ENCODE results near the gene TERC.
"Not testable (repeated sequence)": the region's sequence is repeated elsewhere in the genome, so short reads cannot be mapped to it uniquely, and the experiment has no call there.

Gene TERC

GRCh38 chr3:169771497-169772304 is 6.8 kb upstream of the TERC start:
- DNase-seq, result peak; percentile 83

GRCh38 chr3:169769287-169770181 is 4.7 kb upstream of the TERC start, which contains the start of gene ACTRT3:
ACTRT3 (minus strand) TSS chr3:169769561; CDS start chr3:169769520, 41 bp downstream.
- no peak for DNase-seq

DNA sequence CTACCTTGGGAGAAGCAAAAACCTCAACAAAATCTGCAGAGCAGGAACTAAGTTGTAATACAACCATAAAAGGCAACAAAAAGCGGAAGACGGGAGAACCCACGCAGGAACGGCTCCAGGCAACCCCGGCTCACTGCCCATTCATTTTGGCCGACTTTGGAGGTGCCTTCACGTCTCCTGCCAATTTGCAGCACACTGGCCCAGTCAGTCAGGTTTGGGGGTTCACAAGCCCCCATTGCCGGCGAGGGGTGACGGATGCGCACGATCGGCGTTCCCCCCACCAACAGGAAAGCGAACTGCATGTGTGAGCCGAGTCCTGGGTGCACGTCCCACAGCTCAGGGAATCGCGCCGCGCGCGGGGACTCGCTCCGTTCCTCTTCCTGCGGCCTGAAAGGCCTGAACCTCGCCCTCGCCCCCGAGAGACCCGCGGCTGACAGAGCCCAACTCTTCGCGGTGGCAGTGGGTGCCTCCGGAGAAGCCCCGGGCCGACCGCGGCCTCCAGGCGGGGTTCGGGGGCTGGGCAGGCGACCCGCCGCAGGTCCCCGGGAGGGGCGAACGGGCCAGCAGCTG is 463 bp downstream of the TERC start:
- peak; percentile 24 for DNase-seq

- DNase-seq, result no peak
Measured at GRCh38 chr3:169760479-169760878, 4.4 kb downstream of the TERC start.

GRCh38 chr3:169759256-169759655 is 5.6 kb downstream of the TERC start:
- no peak for DNase-seq

GRCh38 chr3:169758359-169758994 is 6.4 kb downstream of the TERC start:
- no peak for DNase-seq

GRCh38 chr3:169755488-169755887 is 9.4 kb downstream of the TERC start:
- no peak for DNase-seq

GRCh38 chr3:169754711-169755110 is 10.1 kb downstream of the TERC start:
- DNase-seq, result no peak

DNA sequence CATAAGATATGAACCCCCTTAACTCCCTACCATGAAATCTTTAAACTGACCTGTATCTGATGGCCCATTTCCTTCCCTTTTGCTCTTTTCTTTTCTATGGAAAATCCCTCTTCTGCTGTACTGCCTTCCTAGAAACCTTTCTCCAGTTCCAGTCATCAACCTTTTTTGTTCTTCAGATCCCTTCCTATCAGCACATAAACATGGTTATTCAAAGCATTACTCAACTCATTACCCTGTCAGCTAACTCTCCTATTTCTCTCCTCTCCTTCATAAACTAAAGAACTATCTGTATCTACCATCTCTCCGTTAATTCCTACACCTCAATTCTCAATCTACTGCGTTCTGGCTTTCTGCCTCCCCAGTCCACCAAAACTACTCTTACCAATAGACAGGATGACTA is 13.0 kb downstream of the TERC start:
- no peak for DNase-seq

DNA sequence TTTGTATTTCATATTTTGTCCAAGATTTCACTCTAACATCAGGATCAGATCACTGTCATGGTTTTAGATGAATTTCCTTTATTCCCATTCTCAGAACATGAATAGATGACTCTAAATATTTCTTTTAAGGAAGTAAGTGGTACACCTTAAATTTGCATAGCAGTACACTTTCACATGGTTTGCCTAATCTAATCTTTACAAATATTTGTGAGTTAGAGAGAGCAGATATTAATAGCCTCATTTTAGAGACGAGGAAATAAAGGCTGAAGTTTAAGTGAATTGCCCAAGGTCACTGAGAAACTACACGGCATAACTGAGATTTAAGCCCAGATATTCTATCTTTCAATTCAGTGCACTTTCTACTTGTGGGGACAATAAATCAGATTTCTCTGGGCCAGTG is 14.2 kb downstream of the TERC start:
- DNase-seq, result no peak

DNA sequence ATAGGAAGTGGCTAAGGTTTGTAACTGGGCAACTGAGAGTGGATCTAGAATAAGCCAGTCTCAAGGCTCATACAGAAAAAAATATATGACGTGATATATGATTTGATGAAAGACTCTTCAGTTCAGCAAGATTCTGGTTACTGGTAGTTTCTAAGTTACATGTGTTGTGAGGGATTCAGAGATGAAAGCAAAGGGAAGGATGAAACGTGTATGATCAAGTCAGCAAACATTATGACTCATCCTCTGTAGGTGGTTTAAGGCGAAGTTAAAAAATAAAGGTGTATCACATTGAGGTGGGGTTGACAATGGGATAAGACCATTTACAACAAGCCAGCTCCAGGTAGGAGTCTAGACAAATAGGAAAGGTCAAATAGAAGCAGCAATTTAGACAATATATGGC is 16.2 kb downstream of the TERC start:
- no peak for DNase-seq

DNA sequence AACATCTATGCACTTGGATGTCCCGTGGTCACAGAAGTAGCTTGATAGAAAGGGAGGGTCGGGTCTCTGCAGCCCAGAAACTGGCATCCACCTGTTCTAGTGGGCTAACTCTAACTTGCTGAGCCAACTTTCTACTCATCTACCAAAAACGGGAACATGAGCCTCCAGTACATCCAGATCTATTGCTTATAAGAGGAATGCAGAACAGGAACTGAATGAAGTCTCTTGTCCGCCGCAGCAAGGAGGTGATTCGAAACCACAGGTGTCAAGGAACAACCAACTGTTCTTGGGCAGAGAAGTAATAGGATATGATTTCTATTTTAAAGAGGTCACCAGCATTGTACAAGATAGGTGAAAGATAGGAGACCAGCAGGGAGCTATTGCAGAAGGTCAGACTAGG is 17.9 kb downstream of the TERC start:
- no peak for DNase-seq

- no peak for DNase-seq
Measured at GRCh38 chr3:169744366-169745054, 20.4 kb downstream of the TERC start.

- DNase-seq, result no peak
Measured at GRCh38 chr3:169739067-169739466, 25.8 kb downstream of the TERC start.

GRCh38 chr3:169731857-169732256 is 33.0 kb downstream of the TERC start:
- not testable (repeated sequence) for DNase-seq

GRCh38 chr3:169722724-169723123 is 42.1 kb downstream of the TERC start:
- no peak for DNase-seq

GRCh38 chr3:169718415-169718814 is 46.4 kb downstream of the TERC start:
- not testable (repeated sequence) for DNase-seq

Data from NCI-H2029 (cell line).